Testis (tissue), 3 donors: ENCODE results near the gene WASF2. TPM values are rescaled to one million over a fixed set of nuclear protein-coding genes. Genes with fewer than 3 reads are reported as not detected.

Experiments
- DNase-seq: peaks from one replicate; pipeline ENCODE4 v3.0.0-alpha.2; 2019
- H3K27ac ChIP-seq, 2 donors: fragments of 200-600 bp; sonication (generic); one replicate each; pipeline ENCODE4 v1.5.1; 2019
- H3K27me3 ChIP-seq: fragments of 200-600 bp; sonication (generic); one replicate; pipeline ENCODE4 v1.5.1; 2019
- H3K36me3 ChIP-seq: fragments of 200-600 bp; sonication (generic); one replicate; pipeline ENCODE4 v1.5.1; 2017; ENCODE audit warnings: low read depth; ENCODE audit errors: missing control alignments
- H3K4me1 ChIP-seq: fragments of 200-600 bp; sonication (generic); one replicate; pipeline ENCODE4 v1.5.1; 2019
- H3K4me3 ChIP-seq, 2 donors: fragments of 200-600 bp; sonication (generic); one replicate each; pipeline ENCODE4 v1.5.1; 2017 to 2019
- H3K9me3 ChIP-seq: fragments of 200-600 bp; sonication (generic); one replicate; pipeline ENCODE4 v1.5.1; 2017
- CTCF ChIP-seq, 3 experiments: fragments of 450-650 bp in 2 of 3; fragments of 200-600 bp in 1 of 3; sonication (generic) in 1 of 3; IDR thresholded peaks; one replicate each; pipeline ENCODE4 v1.5.1; 2016 to 2019; ENCODE audit warnings: antibody characterized with exemption in 3 of 3, mild to moderate bottlenecking in 2 of 3, moderate library complexity in 1 of 3
- POLR2A ChIP-seq: fragments of 450-650 bp; IDR thresholded peaks from one replicate; pipeline ENCODE4 v1.6.1; 2017; ENCODE audit warnings: antibody characterized with exemption, mild to moderate bottlenecking, moderate library complexity
- WGBS, 2 donors: methylation state at CpG; one replicate each; pipeline ENCODE4 v1.1.5; 2018; 5-methylcytosine and 5-hydroxymethylcytosine counted together
- intact Hi-C: fragments of 100-400 bp; cut with DNase I; formaldehyde crosslinking; loops from one replicate; pipeline ENCODE4 v1.15.1; 2023; ENCODE audit warnings: low total_unique reads
- polyA plus RNA-seq: library from polyadenylated mRNA; stranded (reverse); fragments of 350-450 nt; fragmentation: Illumina TruSeq; extraction: RNeasy Lipid Tissue Mini Kit (QIAGEN cat#74804); gene quantifications from one replicate; pipeline ENCODE4 v1.2.3, GENCODE V29; 2014; ENCODE audit warnings: low read depth, low replicate concordance; ENCODE audit not compliant: insufficient read depth
- total RNA-seq, 2 donors: library from RNA; depleted of rRNA; stranded (reverse); fragments of >200 nt; gene quantifications; one replicate each; pipeline ENCODE4 v1.2.3, GENCODE V29; 2016

The WASF2 gene
- total and polyA plus RNA-seq, 3 donors from 2014 or later: 57.8 to 128 (median 58.0) TPM

- TF ChIP-seq POLR2A (no peak), CTCF (IDR thresholded peaks at IDR 0.05) (no peak)
- intact Hi-C loops: no loop called here
- Histone ChIP-seq H3K27me3 (no peaks in the 10 kb centered on the region), H3K9me3 (no peaks in the 10 kb centered on the region), H3K4me3 (peak overlapping the region in 1 of 2 donors; percentile 59), H3K27ac (peak overlapping the region; percentile 91 to 92), H3K4me1 (peaks cover 76% of the 10 kb centered on the region), H3K36me3 (no peaks in the 10 kb centered on the region)
- WGBS, 2 donors: 25 to 30% methylated on average over 10 of the region's 10 CpGs
- DNase-seq: no peak
These were observed 36.7 kb upstream of the WASF2 start for GRCh38 chr1:27526569-27527222.

- WGBS, 2 donors: 31 to 50% methylated on average over 8 to 13 of the region's 16 CpGs
- TF ChIP-seq CTCF (IDR thresholded peaks at IDR 0.05): no peak
- no peak for TF ChIP-seq POLR2A
- intact Hi-C loops: no loop called here
These were observed 35.6 kb upstream of the WASF2 start for GRCh38 chr1:27525296-27526272.

GRCh38 chr1:27523337-27524020 is 33.5 kb upstream of the WASF2 start:
- Histone ChIP-seq H3K4me1 (peaks cover 86% of the 10 kb centered on the region), H3K27ac (peak overlapping the region; percentile 58 to 67), H3K4me3 (no peak overlapping the region), H3K27me3 (no peaks in the 10 kb centered on the region), H3K36me3 (no peaks in the 10 kb centered on the region), H3K9me3 (no peaks in the 10 kb centered on the region)
- intact Hi-C loops: no loop called here
- WGBS, 2 donors: 33 to 68% methylated on average over 8 of the region's 8 CpGs
- DNase-seq: no peak
- TF ChIP-seq POLR2A (no peak), CTCF (IDR thresholded peaks at IDR 0.05) (no peak)

More at GRCh38 chr1:27525296-27526272, 35.6 kb upstream of the WASF2 start:
- Histone ChIP-seq H3K9me3 (no peaks in the 10 kb centered on the region), H3K4me3 (no peak overlapping the region), H3K36me3 (no peaks in the 10 kb centered on the region), H3K27ac (peak overlapping the region; percentile 91 to 92), H3K27me3 (no peaks in the 10 kb centered on the region), H3K4me1 (peaks cover 87% of the 10 kb centered on the region)
- peak; percentile 75 for DNase-seq

- Histone ChIP-seq H3K27ac (peak overlapping the region; percentile 58 to 67), H3K36me3 (no peaks in the 10 kb centered on the region), H3K4me3 (no peak overlapping the region), H3K4me1 (peaks cover 85% of the 10 kb centered on the region), H3K9me3 (no peaks in the 10 kb centered on the region), H3K27me3 (no peaks in the 10 kb centered on the region)
- DNase-seq: peak; percentile 53
- intact Hi-C loops: no loop called here
- WGBS, 2 donors: 52 to 54% methylated on average over 28 to 31 of the region's 31 CpGs
- no peak for TF ChIP-seq CTCF (IDR thresholded peaks at IDR 0.05)
- TF ChIP-seq POLR2A: no peak
These were observed 32.7 kb upstream of the WASF2 start for GRCh38 chr1:27522432-27523336.
